WTC11 (cell line): ENCODE measurements around the gene C16orf74. TPM values are rescaled to one million over a fixed set of nuclear protein-coding genes. Genes with fewer than 3 reads are reported as not detected.

Experiments used
- CTCF ChIP-seq: fragments of 200-600 bp; IDR thresholded peaks from 2 replicates; pipeline ENCODE4 v1.8.0; 2022; ENCODE audit warnings: antibody characterized with exemption
- EMX1 ChIP-seq: fragments of 250-450 bp; sonication (Bioruptor Pico); IDR thresholded peaks from 2 replicates; pipeline ENCODE4 v1.8.0; 2021; ENCODE audit warnings: mild to moderate bottlenecking
- FOXK1 ChIP-seq: sonication (generic); formaldehyde crosslinking; IDR thresholded peaks from 2 replicates; pipeline ENCODE4 v1.8.0; 2022; ENCODE audit warnings: mild to moderate bottlenecking, moderate library complexity, missing genetic modification reagents
- GTF2I ChIP-seq: fragments of 250-450 bp; sonication (Bioruptor Pico); conservative IDR thresholded peaks from 2 replicates; pipeline ENCODE4 v1.4.0; 2021; ENCODE audit warnings: mild to moderate bottlenecking
- IRF2 ChIP-seq: sonication (generic); formaldehyde crosslinking; IDR thresholded peaks from 2 replicates; pipeline ENCODE4 v1.8.0; 2022; ENCODE audit warnings: low read depth, missing genetic modification reagents, borderline replicate concordance
- NR1H2 ChIP-seq: sonication (generic); formaldehyde crosslinking; IDR thresholded peaks from 2 replicates; pipeline ENCODE4 v1.9.0; 2021; ENCODE audit warnings: mild to moderate bottlenecking, moderate library complexity, missing genetic modification reagents
- NR3C1 ChIP-seq: sonication (generic); formaldehyde crosslinking; conservative IDR thresholded peaks from 2 replicates; pipeline ENCODE4 v1.8.1; 2023; ENCODE audit warnings: low read depth, mild to moderate bottlenecking, missing genetic modification reagents
- RELA ChIP-seq: sonication (generic); formaldehyde crosslinking; IDR thresholded peaks from 2 replicates; pipeline ENCODE4 v1.8.1; 2022; ENCODE audit warnings: missing genetic modification reagents, mild to moderate bottlenecking, borderline replicate concordance
- SMAD4 ChIP-seq: sonication (generic); formaldehyde crosslinking; IDR thresholded peaks from 2 replicates; pipeline ENCODE4 v1.8.0; 2022; ENCODE audit warnings: mild to moderate bottlenecking, missing genetic modification reagents
- TEAD4 ChIP-seq: sonication (generic); formaldehyde crosslinking; IDR thresholded peaks from 2 replicates; pipeline ENCODE4 v1.8.0; 2022; ENCODE audit warnings: mild to moderate bottlenecking, missing genetic modification reagents
- ZBTB21 ChIP-seq: sonication (generic); formaldehyde crosslinking; IDR thresholded peaks from 2 replicates; pipeline ENCODE4 v1.8.1; 2023; ENCODE audit warnings: mild to moderate bottlenecking, missing genetic modification reagents, borderline replicate concordance
- ZBTB43 ChIP-seq: sonication (generic); formaldehyde crosslinking; IDR thresholded peaks from 2 replicates; pipeline ENCODE4 v1.8.1; 2023; ENCODE audit warnings: mild to moderate bottlenecking, missing genetic modification reagents
- ZNF671 ChIP-seq: fragments of 250-450 bp; sonication (Bioruptor Pico); IDR thresholded peaks from 2 replicates; pipeline ENCODE4 v1.8.0; 2021; ENCODE audit warnings: mild to moderate bottlenecking
- ZSCAN18 ChIP-seq: fragments of 250-450 bp; sonication (Bioruptor Pico); IDR thresholded peaks from 2 replicates; pipeline ENCODE4 v2.1.2; 2022; ENCODE audit warnings: mild to moderate bottlenecking, moderate library complexity
- total RNA-seq: library from RNA; stranded (reverse); gene quantifications from 3 replicates; pipeline ENCODE4 v1.2.3, GENCODE V29; 2021
- TF ChIP-seq, protein P1 (sequence below): sonication (generic); formaldehyde crosslinking; IDR thresholded peaks from 2 replicates; pipeline ENCODE4 v1.8.1; 2022; ENCODE audit warnings: missing genetic modification reagents, borderline replicate concordance
- TF ChIP-seq, protein P2 (sequence below): sonication (generic); formaldehyde crosslinking; IDR thresholded peaks from 2 replicates; pipeline ENCODE4 v1.8.1; 2023; ENCODE audit warnings: mild to moderate bottlenecking, missing genetic modification reagents, moderate library complexity
- TF ChIP-seq, protein P3 (sequence below): sonication (generic); formaldehyde crosslinking; IDR thresholded peaks from 2 replicates; pipeline ENCODE4 v1.8.1; 2023; ENCODE audit warnings: mild to moderate bottlenecking, missing genetic modification reagents
- TF ChIP-seq, protein P4 (sequence below): sonication (generic); formaldehyde crosslinking; IDR thresholded peaks from 2 replicates; pipeline ENCODE4 v1.8.1; 2022; ENCODE audit warnings: low read depth, mild to moderate bottlenecking, moderate library complexity, missing genetic modification reagents, borderline replicate concordance
- TF ChIP-seq, protein P5 (sequence below): sonication (generic); formaldehyde crosslinking; IDR thresholded peaks from 2 replicates; pipeline ENCODE4 v1.8.0; 2023; ENCODE audit warnings: mild to moderate bottlenecking, missing genetic modification reagents
- TF ChIP-seq, protein P6 (sequence below): fragments of 250-450 bp; sonication (Bioruptor Pico); IDR thresholded peaks from 2 replicates; pipeline ENCODE4 v1.9.0; 2021; ENCODE audit warnings: mild to moderate bottlenecking
- TF ChIP-seq, protein P7 (sequence below): sonication (generic); formaldehyde crosslinking; IDR thresholded peaks from 2 replicates; pipeline ENCODE4 v1.8.0; 2022; ENCODE audit warnings: mild to moderate bottlenecking, missing genetic modification reagents

Gene C16orf74
- total RNA-seq, 1 experiment from 2014 or later: 8.3 TPM

DNA sequence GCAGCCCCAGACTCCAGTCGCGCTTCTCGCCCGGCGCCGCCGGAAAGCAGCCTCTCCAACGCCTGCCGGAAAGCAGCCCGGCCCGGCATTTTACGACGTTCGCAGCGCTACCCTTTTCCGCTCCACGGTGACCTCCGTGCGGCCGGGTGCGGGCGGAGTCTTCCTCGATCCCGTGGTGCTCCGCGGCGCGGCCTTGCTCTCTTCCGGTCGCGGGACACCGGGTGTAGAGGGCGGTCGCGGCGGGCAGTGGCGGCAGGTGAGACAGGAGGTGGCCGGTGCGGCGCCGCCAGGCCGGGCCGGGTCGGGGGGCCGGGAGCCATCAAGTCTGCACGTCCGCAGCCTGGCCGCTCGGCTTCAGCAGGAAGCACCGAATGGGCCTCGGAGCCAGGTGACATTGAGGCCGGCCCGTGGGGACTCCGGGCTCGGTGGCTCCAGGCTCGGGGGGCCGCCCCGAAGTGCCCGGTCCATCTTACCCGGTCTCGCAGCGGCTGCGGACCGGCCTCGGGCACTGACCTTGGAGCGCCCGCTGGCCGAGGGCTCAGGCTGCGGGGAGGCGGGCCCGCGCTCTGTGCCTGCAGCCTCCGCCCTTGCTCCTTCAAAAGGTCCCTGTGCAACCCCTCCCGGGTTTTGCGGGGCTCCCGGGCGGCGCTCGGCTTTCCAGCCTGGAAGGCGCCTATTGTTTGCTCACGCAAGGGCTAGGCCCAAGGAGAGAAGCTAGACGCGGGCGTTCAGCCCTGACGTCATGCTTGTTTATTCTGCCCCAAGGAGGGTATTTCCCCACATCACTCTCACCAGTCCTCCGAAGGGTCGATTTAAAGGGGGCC, 48.8 kb upstream of the C16orf74 start, which contains the start of the genes COX4I1 and EMC8 (continued):
- TF ChIP-seq ZSCAN18 (CRISPR knock-in tag) (no peak), ZNF671 (CRISPR knock-in tag) (no peak), CTCF (no peak), NR3C1 (CRISPR knock-in tag) (peak; percentile 82; the same call in 1 of the 2 replicates), IRF2 (CRISPR knock-in tag) (no peak), FOXK1 (CRISPR knock-in tag) (peak; percentile 64; the same call in 1 of the 2 replicates), ZBTB21 (CRISPR knock-in tag) (peak; percentile 73), RELA (no peak), ZBTB43 (CRISPR knock-in tag) (no peak), EMX1 (no peak), SMAD4 (CRISPR knock-in tag) (no peak), GTF2I (CRISPR knock-in tag) (no peak), NR1H2 (no peak), TEAD4 (CRISPR knock-in tag) (no peak)
- TF ChIP-seq, protein P1, sequence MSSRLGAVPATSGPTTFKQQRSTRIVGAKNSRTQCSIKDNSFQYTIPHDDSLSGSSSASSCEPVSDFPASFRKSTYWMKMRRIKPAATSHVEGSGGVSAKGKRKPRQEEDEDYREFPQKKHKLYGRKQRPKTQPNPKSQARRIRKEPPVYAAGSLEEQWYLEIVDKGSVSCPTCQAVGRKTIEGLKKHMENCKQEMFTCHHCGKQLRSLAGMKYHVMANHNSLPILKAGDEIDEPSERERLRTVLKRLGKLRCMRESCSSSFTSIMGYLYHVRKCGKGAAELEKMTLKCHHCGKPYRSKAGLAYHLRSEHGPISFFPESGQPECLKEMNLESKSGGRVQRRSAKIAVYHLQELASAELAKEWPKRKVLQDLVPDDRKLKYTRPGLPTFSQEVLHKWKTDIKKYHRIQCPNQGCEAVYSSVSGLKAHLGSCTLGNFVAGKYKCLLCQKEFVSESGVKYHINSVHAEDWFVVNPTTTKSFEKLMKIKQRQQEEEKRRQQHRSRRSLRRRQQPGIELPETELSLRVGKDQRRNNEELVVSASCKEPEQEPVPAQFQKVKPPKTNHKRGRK (CRISPR knock-in tag): no peak
- TF ChIP-seq, protein P2, sequence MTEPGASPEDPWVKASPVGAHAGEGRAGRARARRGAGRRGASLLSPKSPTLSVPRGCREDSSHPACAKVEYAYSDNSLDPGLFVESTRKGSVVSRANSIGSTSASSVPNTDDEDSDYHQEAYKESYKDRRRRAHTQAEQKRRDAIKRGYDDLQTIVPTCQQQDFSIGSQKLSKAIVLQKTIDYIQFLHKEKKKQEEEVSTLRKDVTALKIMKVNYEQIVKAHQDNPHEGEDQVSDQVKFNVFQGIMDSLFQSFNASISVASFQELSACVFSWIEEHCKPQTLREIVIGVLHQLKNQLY (CRISPR knock-in tag): 0 out of 2 replicates have a peak, but pooled peaks have one; percentile 29
- TF ChIP-seq, protein P3, sequence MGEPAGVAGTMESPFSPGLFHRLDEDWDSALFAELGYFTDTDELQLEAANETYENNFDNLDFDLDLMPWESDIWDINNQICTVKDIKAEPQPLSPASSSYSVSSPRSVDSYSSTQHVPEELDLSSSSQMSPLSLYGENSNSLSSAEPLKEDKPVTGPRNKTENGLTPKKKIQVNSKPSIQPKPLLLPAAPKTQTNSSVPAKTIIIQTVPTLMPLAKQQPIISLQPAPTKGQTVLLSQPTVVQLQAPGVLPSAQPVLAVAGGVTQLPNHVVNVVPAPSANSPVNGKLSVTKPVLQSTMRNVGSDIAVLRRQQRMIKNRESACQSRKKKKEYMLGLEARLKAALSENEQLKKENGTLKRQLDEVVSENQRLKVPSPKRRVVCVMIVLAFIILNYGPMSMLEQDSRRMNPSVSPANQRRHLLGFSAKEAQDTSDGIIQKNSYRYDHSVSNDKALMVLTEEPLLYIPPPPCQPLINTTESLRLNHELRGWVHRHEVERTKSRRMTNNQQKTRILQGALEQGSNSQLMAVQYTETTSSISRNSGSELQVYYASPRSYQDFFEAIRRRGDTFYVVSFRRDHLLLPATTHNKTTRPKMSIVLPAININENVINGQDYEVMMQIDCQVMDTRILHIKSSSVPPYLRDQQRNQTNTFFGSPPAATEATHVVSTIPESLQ (CRISPR knock-in tag): no peak
- TF ChIP-seq, protein P4, sequence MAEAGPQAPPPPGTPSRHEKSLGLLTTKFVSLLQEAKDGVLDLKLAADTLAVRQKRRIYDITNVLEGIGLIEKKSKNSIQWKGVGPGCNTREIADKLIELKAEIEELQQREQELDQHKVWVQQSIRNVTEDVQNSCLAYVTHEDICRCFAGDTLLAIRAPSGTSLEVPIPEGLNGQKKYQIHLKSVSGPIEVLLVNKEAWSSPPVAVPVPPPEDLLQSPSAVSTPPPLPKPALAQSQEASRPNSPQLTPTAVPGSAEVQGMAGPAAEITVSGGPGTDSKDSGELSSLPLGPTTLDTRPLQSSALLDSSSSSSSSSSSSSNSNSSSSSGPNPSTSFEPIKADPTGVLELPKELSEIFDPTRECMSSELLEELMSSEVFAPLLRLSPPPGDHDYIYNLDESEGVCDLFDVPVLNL (CRISPR knock-in tag): 0 out of 2 replicates have a peak, but pooled peaks have one; percentile 42
- TF ChIP-seq, protein P5, sequence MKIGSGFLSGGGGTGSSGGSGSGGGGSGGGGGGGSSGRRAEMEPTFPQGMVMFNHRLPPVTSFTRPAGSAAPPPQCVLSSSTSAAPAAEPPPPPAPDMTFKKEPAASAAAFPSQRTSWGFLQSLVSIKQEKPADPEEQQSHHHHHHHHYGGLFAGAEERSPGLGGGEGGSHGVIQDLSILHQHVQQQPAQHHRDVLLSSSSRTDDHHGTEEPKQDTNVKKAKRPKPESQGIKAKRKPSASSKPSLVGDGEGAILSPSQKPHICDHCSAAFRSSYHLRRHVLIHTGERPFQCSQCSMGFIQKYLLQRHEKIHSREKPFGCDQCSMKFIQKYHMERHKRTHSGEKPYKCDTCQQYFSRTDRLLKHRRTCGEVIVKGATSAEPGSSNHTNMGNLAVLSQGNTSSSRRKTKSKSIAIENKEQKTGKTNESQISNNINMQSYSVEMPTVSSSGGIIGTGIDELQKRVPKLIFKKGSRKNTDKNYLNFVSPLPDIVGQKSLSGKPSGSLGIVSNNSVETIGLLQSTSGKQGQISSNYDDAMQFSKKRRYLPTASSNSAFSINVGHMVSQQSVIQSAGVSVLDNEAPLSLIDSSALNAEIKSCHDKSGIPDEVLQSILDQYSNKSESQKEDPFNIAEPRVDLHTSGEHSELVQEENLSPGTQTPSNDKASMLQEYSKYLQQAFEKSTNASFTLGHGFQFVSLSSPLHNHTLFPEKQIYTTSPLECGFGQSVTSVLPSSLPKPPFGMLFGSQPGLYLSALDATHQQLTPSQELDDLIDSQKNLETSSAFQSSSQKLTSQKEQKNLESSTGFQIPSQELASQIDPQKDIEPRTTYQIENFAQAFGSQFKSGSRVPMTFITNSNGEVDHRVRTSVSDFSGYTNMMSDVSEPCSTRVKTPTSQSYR (CRISPR knock-in tag): no peak
- TF ChIP-seq, protein P6, sequence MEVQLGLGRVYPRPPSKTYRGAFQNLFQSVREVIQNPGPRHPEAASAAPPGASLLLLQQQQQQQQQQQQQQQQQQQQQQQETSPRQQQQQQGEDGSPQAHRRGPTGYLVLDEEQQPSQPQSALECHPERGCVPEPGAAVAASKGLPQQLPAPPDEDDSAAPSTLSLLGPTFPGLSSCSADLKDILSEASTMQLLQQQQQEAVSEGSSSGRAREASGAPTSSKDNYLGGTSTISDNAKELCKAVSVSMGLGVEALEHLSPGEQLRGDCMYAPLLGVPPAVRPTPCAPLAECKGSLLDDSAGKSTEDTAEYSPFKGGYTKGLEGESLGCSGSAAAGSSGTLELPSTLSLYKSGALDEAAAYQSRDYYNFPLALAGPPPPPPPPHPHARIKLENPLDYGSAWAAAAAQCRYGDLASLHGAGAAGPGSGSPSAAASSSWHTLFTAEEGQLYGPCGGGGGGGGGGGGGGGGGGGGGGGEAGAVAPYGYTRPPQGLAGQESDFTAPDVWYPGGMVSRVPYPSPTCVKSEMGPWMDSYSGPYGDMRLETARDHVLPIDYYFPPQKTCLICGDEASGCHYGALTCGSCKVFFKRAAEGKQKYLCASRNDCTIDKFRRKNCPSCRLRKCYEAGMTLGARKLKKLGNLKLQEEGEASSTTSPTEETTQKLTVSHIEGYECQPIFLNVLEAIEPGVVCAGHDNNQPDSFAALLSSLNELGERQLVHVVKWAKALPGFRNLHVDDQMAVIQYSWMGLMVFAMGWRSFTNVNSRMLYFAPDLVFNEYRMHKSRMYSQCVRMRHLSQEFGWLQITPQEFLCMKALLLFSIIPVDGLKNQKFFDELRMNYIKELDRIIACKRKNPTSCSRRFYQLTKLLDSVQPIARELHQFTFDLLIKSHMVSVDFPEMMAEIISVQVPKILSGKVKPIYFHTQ: no peak
- TF ChIP-seq, protein P7, sequence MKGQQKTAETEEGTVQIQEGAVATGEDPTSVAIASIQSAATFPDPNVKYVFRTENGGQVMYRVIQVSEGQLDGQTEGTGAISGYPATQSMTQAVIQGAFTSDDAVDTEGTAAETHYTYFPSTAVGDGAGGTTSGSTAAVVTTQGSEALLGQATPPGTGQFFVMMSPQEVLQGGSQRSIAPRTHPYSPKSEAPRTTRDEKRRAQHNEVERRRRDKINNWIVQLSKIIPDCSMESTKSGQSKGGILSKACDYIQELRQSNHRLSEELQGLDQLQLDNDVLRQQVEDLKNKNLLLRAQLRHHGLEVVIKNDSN (CRISPR knock-in tag): peak; percentile 59
